Dedifferentiated amniotic fluid mesenchymal stem cell (primary cell): ENCODE data around the gene RAB40C.

Experiments used
- DNase-seq: peaks from one replicate; pipeline ENCODE4 v3.0.0-alpha.2; 2016; ENCODE audit errors: extremely low spot score

The RAB40C gene

GRCh38 chr16:589658-590187 is at the start of gene RAB40C:
TSS of gene RAB40C (plus strand) at chr16:590066. CDS start at chr16:590292, 226 bp downstream.
- peak; percentile 95 for DNase-seq

DNA sequence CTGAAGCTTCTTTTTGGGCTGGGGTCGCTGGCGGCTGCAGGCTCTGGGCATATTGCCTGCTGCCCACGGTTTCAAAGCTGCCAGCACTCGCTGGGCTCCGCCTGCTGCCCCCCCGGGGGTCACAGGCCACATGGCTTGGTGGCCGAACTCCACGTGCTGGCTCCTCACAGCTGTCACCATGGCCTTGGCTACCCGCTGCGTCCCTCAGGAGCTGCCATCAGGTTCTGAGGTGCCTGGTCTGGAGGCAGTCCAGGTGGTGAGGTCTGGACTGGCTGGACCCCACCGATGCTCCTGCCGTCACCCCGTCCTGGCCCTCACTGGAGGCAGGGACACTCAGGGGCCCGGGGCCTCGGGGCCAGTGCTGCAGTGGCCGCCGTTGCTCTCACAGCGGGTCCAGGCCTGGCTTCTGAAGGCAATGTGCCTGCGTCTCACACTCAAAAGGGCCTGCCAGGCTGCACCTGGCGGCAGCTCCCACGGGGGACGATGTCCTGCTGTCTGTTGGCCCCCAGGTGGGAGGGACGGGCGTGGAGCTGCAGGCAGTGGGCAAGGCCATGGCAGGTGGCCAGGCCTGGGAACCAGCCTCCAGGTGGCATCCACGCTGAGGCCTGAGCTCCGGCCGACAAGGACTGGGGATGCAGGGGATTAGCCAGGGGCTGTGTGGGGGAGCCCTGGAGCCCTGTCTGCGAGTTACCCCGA is 49.1 kb upstream of the RAB40C start:
- no peak for DNase-seq

DNA sequence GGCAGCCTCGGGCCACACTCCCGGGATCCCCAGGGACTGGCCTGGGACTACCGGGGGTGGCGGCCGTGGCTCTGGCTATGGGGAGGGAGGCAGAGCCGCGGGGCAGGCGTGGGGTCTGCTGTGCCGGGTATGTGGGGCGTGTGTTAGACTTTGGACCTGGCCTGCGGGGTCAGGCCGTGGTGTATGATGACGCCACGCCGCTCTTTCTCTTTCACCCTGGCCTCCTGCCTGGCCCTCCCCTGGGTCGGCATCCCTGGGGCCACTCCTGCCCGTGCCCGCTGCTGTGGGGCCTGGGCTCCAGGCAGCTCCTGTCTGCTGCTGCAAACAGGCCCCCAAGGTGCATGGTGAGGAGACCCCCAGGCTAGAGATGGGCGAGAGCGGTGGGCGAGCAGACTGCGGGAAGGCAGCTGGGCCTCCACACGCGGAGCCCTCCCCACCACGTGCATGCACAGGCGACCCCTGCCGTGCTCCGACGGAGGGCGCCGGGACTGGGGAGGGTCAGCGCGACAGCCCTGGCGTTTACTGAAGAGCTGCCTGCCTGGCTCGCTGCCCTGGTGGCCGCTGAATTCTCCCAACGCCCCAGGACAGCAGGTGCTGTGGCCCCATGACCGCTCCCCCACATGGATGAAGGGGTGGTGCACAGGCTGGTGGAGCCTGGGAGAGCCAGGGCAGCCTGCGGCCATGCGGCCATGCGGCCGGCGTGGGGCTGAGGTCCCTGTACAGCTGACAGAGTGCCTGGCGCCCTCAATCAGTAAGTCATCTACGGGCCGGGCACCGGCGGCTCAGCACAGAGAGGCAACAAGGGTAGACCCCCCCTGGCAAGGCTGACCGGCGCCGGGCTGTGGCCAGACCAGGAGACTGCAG is 46.3 kb upstream of the RAB40C start:
- no peak for DNase-seq

DNA sequence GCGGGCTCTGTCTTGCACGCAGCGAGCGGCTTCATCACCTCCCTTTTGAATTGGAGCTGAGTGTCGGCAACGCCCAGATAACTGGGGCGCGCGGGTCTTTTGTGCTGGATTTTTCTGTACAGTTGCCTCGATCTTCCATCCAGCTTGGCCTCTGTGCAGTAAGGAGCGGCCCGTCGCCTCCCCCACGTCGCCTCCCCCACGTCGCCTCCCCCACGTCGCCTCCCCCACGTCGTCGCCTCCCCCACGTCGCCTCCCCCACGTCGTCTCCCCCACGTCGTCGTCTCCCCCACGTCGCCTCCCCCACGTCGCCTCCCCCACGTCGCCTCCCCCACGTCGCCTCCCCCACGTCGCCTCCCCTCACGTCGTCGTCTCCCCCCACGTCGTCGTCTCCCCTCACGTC is 45.3 kb upstream of the RAB40C start:
- DNase-seq: no peak

DNA sequence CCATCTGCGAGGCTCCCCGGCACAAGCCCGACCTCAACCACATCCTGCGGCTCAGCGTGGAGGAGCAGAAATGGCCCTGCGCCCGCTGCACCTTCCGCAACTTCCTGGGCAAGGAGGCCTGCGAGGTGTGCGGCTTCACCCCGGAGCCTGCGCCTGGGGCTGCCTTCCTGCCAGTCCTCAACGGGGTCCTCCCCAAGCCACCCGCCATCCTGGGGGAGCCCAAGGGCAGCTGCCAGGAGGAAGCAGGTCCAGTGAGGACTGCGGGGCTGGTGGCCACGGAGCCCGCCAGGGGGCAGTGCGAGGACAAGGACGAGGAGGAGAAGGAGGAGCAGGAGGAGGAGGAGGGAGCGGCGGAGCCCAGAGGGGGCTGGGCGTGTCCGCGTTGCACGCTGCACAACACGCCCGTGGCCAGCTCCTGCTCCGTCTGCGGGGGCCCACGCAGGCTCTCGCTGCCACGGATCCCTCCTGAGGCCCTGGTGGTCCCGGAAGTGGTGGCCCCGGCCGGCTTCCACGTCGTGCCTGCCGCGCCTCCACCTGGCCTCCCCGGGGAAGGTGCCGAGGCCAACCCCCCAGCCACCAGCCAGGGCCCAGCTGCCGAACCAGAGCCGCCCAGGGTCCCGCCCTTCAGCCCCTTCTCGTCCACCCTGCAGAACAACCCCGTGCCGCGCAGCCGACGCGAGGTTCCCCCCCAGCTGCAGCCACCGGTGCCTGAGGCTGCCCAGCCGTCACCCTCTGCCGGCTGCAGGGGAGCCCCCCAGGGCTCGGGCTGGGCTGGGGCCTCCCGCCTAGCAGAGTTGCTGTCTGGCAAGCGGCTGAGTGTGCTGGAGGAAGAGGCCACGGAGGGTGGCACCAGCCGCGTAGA is 42.7 kb upstream of the RAB40C start:
- DNase-seq: no peak

DNA sequence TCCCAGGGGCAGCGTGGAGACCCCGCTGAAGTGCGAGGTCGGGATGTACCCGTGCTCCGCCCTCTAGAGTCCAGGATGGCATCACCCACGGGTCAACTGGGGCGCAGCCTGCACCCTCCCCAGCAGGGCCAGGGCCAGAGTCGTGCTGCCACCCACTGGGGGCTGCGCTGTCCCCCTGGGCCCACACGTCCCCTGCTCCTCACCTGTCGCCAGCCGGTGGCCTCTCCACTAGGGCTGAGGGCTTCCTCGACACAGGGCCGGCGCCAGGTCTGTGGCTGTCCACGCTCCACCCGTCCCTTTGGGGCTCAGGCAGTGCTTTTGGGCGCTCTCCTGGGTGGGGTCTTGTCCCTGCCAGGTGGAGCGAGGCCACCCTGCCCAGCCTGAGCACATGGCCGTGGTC is 41.3 kb upstream of the RAB40C start:
- no peak for DNase-seq

DNA sequence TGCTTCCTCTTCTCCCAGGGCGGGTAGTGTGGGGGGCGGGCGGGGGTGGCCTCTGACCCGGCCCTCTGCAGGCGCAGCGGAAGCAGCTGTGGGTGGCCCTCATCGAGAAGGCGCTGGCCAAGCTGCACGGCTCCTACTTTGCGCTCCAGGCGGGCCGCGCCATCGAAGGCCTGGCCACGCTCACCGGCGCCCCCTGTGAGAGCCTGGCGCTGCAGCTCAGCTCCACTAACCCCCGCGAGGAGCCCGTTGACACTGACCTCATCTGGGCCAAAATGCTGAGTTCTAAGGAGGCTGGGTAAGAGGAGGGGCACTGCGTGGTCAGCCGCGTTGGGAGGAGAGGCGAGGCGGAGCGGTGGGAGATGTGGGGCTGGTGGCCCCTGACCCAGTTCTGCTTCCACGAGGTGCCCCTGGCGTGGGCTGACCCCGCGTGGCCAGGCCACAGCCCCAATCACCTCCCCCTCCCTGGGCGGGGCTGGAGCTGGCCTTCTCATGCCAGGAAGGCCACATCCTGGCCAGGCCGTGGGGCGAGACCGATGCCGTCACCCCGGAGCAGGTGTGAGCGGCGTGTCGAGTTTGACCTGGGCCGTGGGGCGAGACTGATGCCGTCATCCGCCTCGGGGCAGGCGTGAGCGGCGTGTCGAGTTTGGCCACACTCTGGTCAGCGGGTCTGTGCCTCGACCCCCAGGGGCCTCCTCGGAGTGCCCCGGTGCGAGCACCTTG is 40.2 kb upstream of the RAB40C start:
- no peak for DNase-seq

DNA sequence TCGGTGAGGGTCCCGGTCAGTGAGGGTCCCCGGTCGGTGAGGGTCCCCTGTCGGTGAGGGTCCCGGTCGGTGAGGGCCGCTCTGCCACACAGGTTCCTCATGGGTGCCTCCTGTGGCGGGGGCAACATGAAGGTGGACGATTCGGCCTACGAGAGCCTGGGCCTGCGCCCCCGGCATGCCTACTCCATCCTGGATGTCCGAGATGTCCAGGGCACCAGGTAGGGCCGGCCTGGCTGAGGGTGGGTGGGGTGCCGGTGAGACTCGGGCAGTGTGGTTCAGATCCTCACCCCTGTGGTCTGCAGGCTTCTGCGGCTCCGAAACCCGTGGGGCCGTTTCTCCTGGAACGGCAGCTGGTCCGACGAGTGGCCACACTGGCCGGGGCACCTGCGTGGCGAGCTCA is 38.7 kb upstream of the RAB40C start:
- no peak for DNase-seq

DNA sequence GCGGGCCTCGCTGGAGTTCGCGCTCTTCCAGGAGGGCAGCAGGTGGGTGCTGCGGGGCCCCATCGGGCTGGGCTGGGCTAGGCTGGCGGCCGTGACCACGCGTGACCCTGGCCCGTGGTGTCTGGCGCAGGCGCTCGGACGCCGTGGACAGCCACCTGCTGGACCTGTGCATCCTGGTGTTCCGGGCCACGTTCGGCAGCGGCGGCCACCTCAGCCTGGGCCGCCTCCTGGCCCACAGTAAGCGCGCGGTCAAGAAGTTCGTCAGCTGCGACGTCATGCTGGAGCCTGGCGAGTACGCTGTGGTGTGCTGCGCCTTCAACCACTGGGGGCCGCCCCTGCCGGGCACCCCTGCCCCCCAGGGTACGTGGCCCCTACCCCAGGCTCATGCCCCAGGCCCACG is 37.7 kb upstream of the RAB40C start:
- no peak for DNase-seq

- no peak for DNase-seq
These were observed 36.1 kb upstream of the RAB40C start for GRCh38 chr16:553601-554296.

DNA sequence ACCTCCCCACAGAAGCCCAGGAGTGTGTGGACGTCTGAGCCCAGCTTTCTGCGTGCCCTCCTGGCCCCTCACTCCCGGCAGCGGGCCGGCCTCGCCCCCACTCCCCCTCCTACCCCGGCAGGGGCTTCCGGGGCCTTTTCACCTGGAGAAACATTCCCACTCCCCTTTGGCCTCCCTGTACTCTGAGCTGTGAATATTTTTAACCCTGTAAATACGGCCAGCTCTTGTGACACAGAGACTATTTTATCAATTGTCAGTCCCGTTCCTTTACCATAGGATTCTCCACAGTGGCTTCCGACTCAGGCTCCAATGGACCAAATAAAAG is 35.6 kb upstream of the RAB40C start:
- DNase-seq: no peak

- DNase-seq: peak; percentile 16
These were observed 35.1 kb upstream of the RAB40C start for GRCh38 chr16:554640-555365.

DNA sequence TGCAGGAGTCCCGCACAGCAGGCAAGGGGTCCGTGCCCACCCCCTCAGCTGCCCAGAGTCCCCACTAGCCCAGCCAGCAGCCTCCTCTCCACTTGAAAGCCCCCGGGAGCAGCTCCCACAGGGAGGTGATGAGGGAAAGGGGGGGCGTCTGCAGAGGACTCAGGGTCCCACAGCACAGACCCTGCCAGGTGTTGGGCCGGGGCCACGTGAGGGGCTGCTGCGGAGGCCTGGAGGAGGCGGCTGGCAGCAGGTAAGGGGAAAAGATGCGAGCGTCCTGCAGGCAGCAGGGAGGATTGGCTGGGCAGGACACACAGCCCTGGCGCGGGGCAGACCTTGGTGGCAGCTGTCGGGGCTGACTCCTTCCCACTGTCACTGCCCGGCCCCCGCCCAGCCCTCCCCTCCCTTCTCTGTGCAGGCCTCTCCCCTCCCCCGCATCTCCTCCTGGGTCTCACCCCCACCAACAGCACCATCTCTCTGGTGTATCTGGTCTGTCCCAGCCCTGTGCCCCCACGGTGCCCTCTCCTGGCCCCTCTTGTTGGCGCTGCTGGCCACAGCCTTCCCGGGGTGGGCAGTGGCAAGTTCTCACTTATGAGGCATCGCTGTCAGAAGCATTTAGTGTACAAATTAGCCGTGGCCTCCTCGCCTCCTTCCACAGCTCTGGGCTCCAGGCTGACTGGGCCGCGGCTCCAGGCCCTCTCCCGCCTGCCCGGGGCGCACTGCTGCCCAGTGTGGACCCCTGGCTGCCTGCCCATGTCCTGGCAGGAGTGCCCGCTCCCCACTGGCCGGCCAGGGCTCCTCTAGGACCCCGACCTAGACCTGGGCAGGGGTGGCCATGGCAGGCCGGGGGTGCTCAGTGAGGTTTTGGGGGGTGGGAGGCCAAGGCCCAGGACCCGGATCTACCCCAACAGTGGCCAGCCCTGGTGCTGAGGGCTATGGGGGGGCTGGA is 34.1 kb upstream of the RAB40C start:
- no peak for DNase-seq

DNA sequence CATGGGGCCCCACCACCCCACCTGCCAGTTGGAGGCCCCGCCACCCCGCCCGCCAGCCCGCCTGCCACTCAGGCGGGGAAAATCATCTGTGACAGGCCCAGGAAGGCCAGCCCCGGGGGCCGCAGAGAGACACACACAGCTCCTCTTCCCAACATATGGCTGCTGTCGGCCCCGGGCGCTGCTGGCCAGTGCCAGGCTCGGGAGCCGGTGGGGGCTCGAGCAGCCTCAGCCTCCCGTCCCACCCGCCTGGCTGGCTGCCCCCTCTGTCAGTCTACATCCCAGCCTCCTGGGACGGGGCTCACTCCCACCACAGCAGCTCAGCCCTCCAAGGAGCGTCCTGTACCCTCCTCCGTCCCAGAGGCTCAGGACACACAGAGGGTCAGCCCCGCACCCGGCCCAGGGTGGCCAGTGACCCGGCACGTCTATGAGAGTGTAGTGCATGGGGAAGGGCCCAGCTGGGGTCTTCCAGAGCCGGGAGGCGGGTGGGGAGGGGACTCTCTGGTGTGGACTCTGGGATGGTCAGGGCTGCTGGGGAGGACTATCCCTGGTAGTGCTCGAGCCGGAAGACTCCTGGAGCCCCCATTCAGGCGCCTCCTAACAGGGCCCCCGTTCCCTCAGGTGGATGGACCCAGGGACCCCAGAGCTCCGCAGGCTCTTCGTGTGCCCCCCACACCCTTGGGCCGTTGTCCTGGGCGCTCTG is 33.2 kb upstream of the RAB40C start:
- DNase-seq: no peak

- no peak for DNase-seq
These were observed 32.2 kb upstream of the RAB40C start for GRCh38 chr16:557463-558297.

DNA sequence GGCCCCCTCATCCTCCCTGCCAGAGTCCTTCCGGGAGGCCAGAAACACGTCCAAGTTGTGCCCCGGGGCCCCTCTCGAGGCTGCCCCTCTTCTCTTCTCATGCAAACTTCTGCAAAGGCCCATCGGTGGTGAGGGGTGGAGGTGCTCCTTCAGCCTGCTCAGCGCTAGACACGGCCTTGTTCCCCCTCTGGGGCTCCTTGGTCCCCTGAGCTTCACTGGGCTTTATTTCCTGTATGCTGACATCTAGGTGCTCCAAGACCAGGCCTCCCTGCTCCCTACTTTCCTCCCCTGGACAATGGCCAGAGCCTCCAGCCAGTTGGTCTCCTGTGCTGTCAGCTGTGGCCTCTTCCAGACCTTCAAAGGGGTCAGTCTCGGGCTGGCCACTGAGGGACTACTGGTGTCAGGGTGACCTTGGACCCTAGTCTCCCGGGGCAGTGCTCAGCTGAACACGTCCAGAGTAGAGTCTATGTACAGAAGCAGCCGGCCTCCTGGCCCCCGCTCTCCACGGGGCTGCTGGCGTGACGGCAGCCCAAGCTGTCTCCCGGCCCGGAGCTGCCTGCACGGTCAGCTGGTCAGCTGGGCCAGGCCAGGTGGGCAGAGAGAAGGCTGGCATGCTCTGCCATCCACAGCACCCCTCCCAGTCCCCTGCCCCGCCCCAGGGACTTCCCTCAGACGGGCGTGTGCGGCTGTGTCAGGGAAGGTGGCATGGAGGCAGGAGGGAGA is 31.4 kb upstream of the RAB40C start:
- DNase-seq: no peak

DNA sequence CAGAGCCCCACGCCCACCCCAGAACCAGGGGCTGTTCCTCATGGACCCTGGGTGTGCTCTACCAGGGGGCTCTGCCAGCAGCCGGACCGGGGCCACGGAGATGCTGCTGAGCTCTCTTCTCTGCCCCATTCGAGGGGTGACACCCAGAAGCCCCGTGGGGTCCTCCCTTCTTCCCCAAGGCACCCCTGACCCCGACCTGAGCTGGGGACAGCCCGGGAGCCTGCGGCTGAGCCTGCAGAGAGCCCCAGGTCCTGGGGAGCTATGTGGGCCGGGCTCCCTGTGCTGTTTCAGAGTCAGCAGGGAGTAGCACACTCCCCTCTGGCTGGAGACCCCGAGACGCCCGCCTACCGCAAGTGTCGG is 30.9 kb upstream of the RAB40C start:
- no peak for DNase-seq
